MM.1S (cell line): Measurements from ENCODE around the gene NUDT14.

ENCODE experiments used
- CTCF ChIP-seq: fragments of 300-600 bp; sonication (generic); IDR thresholded peaks from 2 replicates; pipeline ENCODE4 v1.5.1; 2016; ENCODE audit warnings: antibody characterized with exemption, low read length, mixed read lengths
- EZH2 ChIP-seq: fragments of 300-600 bp; sonication (generic); optimal IDR thresholded peaks from 2 replicates; pipeline ENCODE3; 2017; ENCODE audit warnings: low read depth, mild to moderate bottlenecking, antibody characterized with exemption, low read length, mixed read lengths

- TF ChIP-seq CTCF (no peak), EZH2 (no peak)
Observed at GRCh38 chr14:105141026-105141425, 40.1 kb downstream of the NUDT14 start.
